ENCODE data around the gene TMEM143.
"Not testable (repeated sequence)": the region's sequence is repeated elsewhere in the genome, so short reads cannot be mapped to it uniquely, and the experiment has no call there.

Gene TMEM143

GRCh38 chr19:48390188-48391099 is 26.7 kb upstream of the TMEM143 start:
- DNase-seq, result peak; percentile 86

GRCh38 chr19:48386981-48387380 is 23.2 kb upstream of the TMEM143 start:
- no peak for DNase-seq

GRCh38 chr19:48385461-48386087 is 21.8 kb upstream of the TMEM143 start:
- no peak for DNase-seq

GRCh38 chr19:48382286-48382685 is 18.5 kb upstream of the TMEM143 start:
- no peak for DNase-seq

GRCh38 chr19:48381178-48381950 is 17.6 kb upstream of the TMEM143 start:
- DNase-seq, result no peak

- DNase-seq, result no peak
Observed at GRCh38 chr19:48379058-48379457, 15.3 kb upstream of the TMEM143 start.

GRCh38 chr19:48378194-48378570 is 14.4 kb upstream of the TMEM143 start:
- no peak for DNase-seq

GRCh38 chr19:48373567-48373966 is 9.8 kb upstream of the TMEM143 start:
- DNase-seq, result no peak

- DNase-seq, result no peak
Observed at GRCh38 chr19:48372904-48373303, 9.2 kb upstream of the TMEM143 start.

- not testable (repeated sequence) for DNase-seq
Observed at GRCh38 chr19:48371771-48372170, 8.0 kb upstream of the TMEM143 start.

- no peak for DNase-seq
Observed at GRCh38 chr19:48371367-48371766, 7.6 kb upstream of the TMEM143 start.

- DNase-seq, result no peak
Observed at GRCh38 chr19:48370955-48371354, 7.2 kb upstream of the TMEM143 start.

GRCh38 chr19:48368936-48369335 is 5.2 kb upstream of the TMEM143 start:
- DNase-seq, result no peak

- no peak for DNase-seq
Observed at GRCh38 chr19:48367855-48368254, 4.1 kb upstream of the TMEM143 start.

GRCh38 chr19:48365602-48366001 is 1.9 kb upstream of the TMEM143 start:
- DNase-seq, result no peak

GRCh38 chr19:48364598-48365348 is 1.0 kb upstream of the TMEM143 start:
- DNase-seq, result no peak

GRCh38 chr19:48363500-48363809 is 285 bp downstream of the TMEM143 start:
- no peak for DNase-seq

- peak; percentile 91 for DNase-seq
Observed at GRCh38 chr19:48362716-48363499, 832 bp downstream of the TMEM143 start.

GRCh38 chr19:48361912-48362311 is 1.8 kb downstream of the TMEM143 start:
- DNase-seq, result no peak

- DNase-seq, result no peak
Observed at GRCh38 chr19:48359123-48359522, 4.6 kb downstream of the TMEM143 start.

- DNase-seq, result no peak
Observed at GRCh38 chr19:48355365-48355954, 8.3 kb downstream of the TMEM143 start.

Measured in activated CD8-positive, alpha-beta memory T cell treated with anti-CD3 and anti-CD28 coated beads for 24 hours (primary cell).